A673 (cell line): ENCODE results near the gene AADACL3. TPM values are rescaled to one million over a fixed set of nuclear protein-coding genes. Genes with fewer than 3 reads are reported as not detected.

ENCODE experiments used
- BruUV-seq: library from RNA; stranded (reverse); fragments of 400-500 nt; replicated peaks from 2 replicates; lab custom pipeline; 2021; lab: Mats Ljungman, UMichigan
- CTCF ChIA-PET: fragments of 300-600 bp; sonication (Branson Sonifier 250); formaldehyde crosslinking; loops from one replicate; lab custom pipeline; 2022; ENCODE audit warnings: antibody characterized with exemption; lab: Charles Lee
- POLR2A ChIA-PET: fragments of 300-600 bp; sonication (Branson Sonifier 250); formaldehyde crosslinking; loops from one replicate; lab custom pipeline; 2022; ENCODE audit warnings: antibody characterized with exemption; ENCODE audit not compliant: low non-redundant PET; lab: Charles Lee
- DNase-seq: peaks from one replicate; pipeline ENCODE4 v3.0.0-alpha.2; 2015; ENCODE audit warnings: low spot score
- H3K27ac ChIP-seq: fragments of 200-600 bp; sonication (generic); 2 replicates; pipeline ENCODE4 v1.5.1; 2016; ENCODE audit warnings: mixed run types, low read depth, mild to moderate bottlenecking, mixed read lengths, antibody characterized with exemption, low read length; ENCODE audit not compliant: poor library complexity, severe bottlenecking
- H3K27me3 ChIP-seq: fragments of 200-600 bp; sonication (generic); replicated peaks from 2 replicates; pipeline ENCODE4 v1.6.1; 2017; ENCODE audit warnings: mixed run types, low read depth, mild to moderate bottlenecking, mixed read lengths, antibody characterized with exemption, low read length; ENCODE audit not compliant: insufficient read depth, poor library complexity
- H3K36me3 ChIP-seq: fragments of 200-600 bp; sonication (generic); 2 replicates; pipeline ENCODE4 v1.6.1; 2016; ENCODE audit warnings: mixed run types, mild to moderate bottlenecking, mixed read lengths, antibody characterized with exemption, low read length; ENCODE audit not compliant: insufficient read depth, poor library complexity, severe bottlenecking
- H3K4me1 ChIP-seq: fragments of 200-600 bp; sonication (generic); 2 replicates; pipeline ENCODE4 v1.6.1; 2017; ENCODE audit warnings: mixed run types, mild to moderate bottlenecking, mixed read lengths, antibody characterized with exemption, low read length; ENCODE audit not compliant: insufficient read depth, poor library complexity, severe bottlenecking
- H3K4me3 ChIP-seq: fragments of 200-600 bp; sonication (generic); 2 replicates; pipeline ENCODE4 v1.5.1; 2016; ENCODE audit warnings: low read depth, mixed run types, mild to moderate bottlenecking, mixed read lengths, low read length; ENCODE audit not compliant: poor library complexity, severe bottlenecking
- H3K9me3 ChIP-seq: fragments of 200-600 bp; sonication (generic); 2 replicates; pipeline ENCODE4 v1.6.1; 2016; ENCODE audit warnings: mixed run types, low read depth, mild to moderate bottlenecking, mixed read lengths, antibody characterized with exemption, low read length; ENCODE audit not compliant: poor library complexity, severe bottlenecking
- CTCF ChIP-seq: fragments of 300-800, 200-600 bp; sonication (generic); conservative IDR thresholded peaks from 2 replicates; pipeline ENCODE4 v1.5.1; 2017; ENCODE audit warnings: low read depth, mild to moderate bottlenecking, antibody characterized with exemption, low read length, moderate library complexity, mixed read lengths
- EZH2 ChIP-seq: fragments of 200-600 bp; sonication (generic); IDR thresholded peaks from 2 replicates; pipeline ENCODE4 v1.6.1; 2017; ENCODE audit warnings: borderline replicate concordance, low read depth, mild to moderate bottlenecking, mixed read lengths, antibody characterized with exemption, low read length; ENCODE audit not compliant: poor library complexity, severe bottlenecking
- intact Hi-C: fragments of 100-400 bp; cut with micrococcal nuclease; formaldehyde crosslinking; loops from one replicate; pipeline ENCODE4 v1.10.0; 2022; ENCODE audit not compliant: unreplicated experiment
- total RNA-seq: library from RNA; stranded (reverse); gene quantifications from 2 replicates; pipeline ENCODE4 v1.2.3, GENCODE V29; 2021

The AADACL3 gene
- total RNA-seq, 1 experiment from 2014 or later = not detected

DNA sequence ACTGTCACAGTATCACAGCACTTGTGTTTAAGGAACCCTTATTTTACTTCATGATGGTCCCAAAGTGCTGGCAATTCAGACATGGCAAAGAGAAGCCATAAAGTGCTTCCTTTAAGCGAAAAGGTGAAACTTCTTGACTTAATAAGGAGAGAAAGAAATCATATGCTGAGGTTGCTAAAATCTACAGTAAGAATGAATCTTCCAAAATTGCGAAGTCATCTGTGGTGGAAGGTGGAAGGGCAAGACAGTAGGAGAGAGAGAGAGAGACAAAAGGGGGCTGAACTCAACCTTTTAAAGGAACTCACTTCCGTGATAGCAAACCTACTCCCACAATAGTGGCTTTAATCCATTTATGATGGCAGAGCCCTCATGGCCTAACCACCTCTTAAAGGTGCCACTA, 19.3 kb upstream of the AADACL3 start:
- Histone ChIP-seq H3K36me3 (no peaks in the 10 kb centered on the region), H3K27me3 (no peaks in the 10 kb centered on the region), H3K9me3 (no peaks in the 10 kb centered on the region), H3K27ac (no peak overlapping the region), H3K4me3 (no peak overlapping the region), H3K4me1 (no peaks in the 10 kb centered on the region)
- TF ChIP-seq EZH2 = no peak
- no peak for TF ChIP-seq CTCF
- no peak for DNase-seq
- BruUV-seq = no TSS peak
- intact Hi-C loops = no loop called here
- ChIA-PET CTCF (no interaction called here), POLR2A (no interaction called here)

- no peak overlapping the region for H3K27ac ChIP-seq
- DNase-seq = no peak
- no TSS peak for BruUV-seq
- H3K27me3 ChIP-seq = no peaks in the 10 kb centered on the region
- H3K4me3 ChIP-seq = no peak overlapping the region
- POLR2A ChIA-PET = no interaction called here
- H3K9me3 ChIP-seq = no peaks in the 10 kb centered on the region
- no peaks in the 10 kb centered on the region for H3K4me1 ChIP-seq
- TF ChIP-seq EZH2 = no peak
- no peak for TF ChIP-seq CTCF
- intact Hi-C loops = no loop called here
- H3K36me3 ChIP-seq = no peaks in the 10 kb centered on the region
- CTCF ChIA-PET = no interaction called here
Measured at GRCh38 chr1:12697397-12697796, 18.5 kb upstream of the AADACL3 start.

DNA sequence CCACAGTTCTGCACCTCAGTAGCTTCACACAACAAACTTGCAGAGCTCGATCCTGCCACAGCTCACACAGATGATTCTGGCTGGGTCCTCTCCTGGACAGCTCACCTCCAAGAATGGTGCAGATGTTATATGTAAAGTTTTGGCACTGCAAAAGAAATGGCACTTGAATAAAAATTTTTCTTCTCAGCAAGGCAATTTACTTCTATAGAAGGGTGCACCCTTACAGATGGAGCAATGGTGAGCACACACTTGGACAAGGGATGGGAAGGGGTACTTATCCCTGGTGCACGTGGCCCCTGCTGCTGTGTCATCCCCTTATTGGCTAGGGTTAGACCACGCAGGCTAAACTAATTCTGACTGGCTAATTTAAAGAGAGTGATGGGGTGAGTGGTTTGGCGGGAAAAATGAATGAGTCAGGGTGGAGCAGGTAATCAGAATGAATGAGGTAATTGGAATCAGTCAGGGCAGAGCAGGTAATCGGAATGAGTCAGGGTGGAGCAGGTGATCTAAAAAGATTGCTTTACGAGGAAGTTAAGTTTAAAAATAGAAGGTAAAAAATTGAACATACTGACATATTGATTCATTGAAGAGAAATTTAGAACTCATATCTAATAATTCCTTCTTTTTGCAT, 12.0 kb upstream of the AADACL3 start:
- intact Hi-C loops = no loop called here
- POLR2A ChIA-PET = no interaction called here
- BruUV-seq = no TSS peak

More for the DNA sequence above, 12.0 kb upstream of the AADACL3 start:
- Histone ChIP-seq H3K4me3 (no peak overlapping the region), H3K9me3 (no peaks in the 10 kb centered on the region), H3K27ac (no peak overlapping the region), H3K4me1 (no peaks in the 10 kb centered on the region), H3K36me3 (no peaks in the 10 kb centered on the region), H3K27me3 (no peaks in the 10 kb centered on the region)
- DNase-seq = no peak
- TF ChIP-seq CTCF (no peak), EZH2 (no peak)
- CTCF ChIA-PET = no interaction called here
